ENCODE data around the gene THOC6. TPM values are rescaled to one million over a fixed set of nuclear protein-coding genes. Genes with fewer than 3 reads are reported as not detected.

The THOC6 gene
- polyA plus RNA-seq, 2 of the 4 experiments (the other 2 are of a cell fraction): 32.5 to 53.2 TPM

DNA sequence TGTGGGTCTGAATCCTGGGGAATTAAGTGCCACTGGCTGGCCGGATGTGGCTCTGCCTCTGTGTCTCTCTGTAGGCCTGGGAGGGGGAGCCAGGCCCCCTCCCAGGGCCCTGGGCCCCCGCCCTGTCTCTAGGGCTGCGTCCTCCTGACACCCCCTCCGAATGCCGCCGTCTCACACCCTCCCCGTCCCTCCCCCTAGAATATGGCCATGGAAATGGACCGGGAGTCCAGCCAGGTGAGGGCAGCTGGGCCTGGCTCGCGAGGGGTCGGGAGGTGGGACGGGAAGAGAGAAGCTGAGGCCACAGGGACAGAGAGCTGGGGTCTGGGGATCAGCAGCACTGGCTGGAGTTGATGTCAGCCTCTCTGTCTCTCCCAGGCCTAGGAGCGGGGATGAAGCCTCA is 27.5 kb upstream of the THOC6 start:
- DNase-seq (ENCODE audit: low read depth in 1 of 2, low spot score in 1 of 2) (no peak), ATAC-seq (no peak), FAIRE-seq (no peak)
- TF ChIP-seq RNF2 (IDR thresholded peaks at IDR 0.05; ENCODE audit: borderline replicate concordance, low read depth) (no peak), CBX8 (IDR thresholded peaks at IDR 0.05) (no peak), MYC (IDR thresholded peaks at IDR 0.05; ENCODE audit: borderline replicate concordance, low read length) (no peak), RAD21 (conservative IDR thresholded peaks at IDR 0.05 in 1 of 2, IDR thresholded peaks at IDR 0.05 in 1 of 2) (no peak), CBX2 (IDR thresholded peaks at IDR 0.05; ENCODE audit: borderline replicate concordance, low read depth) (no peak), NFE2L2 (conservative IDR thresholded peaks at IDR 0.05; ENCODE audit: low read length) (no peak)
- 96% methylated on average over 4 of the region's 13 CpGs for WGBS (ENCODE audit: missing lambda C conversion rate)
- H3K9me3 ChIP-seq: no peaks in the 10 kb centered on the region
- H3K4me2 ChIP-seq: no peak overlapping the region
- H3K27ac ChIP-seq: no peak overlapping the region
- H3K4me1 ChIP-seq: peaks cover 7% of the 10 kb centered on the region; the same call in 2 of the 3 replicates
- ChIA-PET CTCF (interaction anchor here (0.7 to 1.8 kb wide), 5 partner anchors 12 to 91 kb away, joined by 3 to 5 read pairs (median 4); no protein-coding TSS in a partner anchor), POLR2A (no interaction called here)
- no peak overlapping the region for H3K4me3 ChIP-seq

DNA sequence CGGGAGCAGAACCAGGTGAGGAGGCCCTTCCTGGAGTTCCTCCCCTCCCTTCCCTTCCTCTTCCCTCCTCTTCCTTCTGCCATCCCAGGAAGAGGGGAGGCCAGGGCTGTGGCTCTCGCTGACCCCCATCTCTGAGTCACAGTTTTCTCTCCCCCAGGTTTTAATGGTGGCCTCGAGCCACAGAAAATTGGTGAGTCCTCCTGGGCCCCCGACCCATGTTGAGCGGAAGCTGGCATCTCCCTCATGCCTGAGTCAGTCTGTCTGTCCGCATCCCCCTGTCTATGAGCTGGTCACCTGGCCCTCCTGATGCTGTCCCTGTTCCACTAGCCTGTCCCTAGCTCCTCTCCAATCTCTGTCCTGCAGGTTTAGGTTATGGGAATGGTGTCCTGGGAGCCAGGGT is 23.9 kb upstream of the THOC6 start:
- WGBS (ENCODE audit: missing lambda C conversion rate): 76% methylated on average over 6 of the region's 6 CpGs
- ChIA-PET CTCF (interaction anchor here (1.0 to 14.8 kb wide), 6 partner anchors 8 to 81 kb away, joined by 3 to 214 read pairs (median 6); partner anchors contain the start of genes CLDN6, HCFC1R1, PKMYT1 and THOC6), POLR2A (interaction anchor here (9.6 kb wide), 1 partner anchor 22 kb away, joined by 107 read pairs; the partner anchor contains the start of genes HCFC1R1, THOC6 and TNFRSF12A)
- Histone ChIP-seq H3K9me3 (no peaks in the 10 kb centered on the region), H3K4me1 (peaks cover 8% of the 10 kb centered on the region; the same call in 2 of the 3 replicates), H3K4me3 (no peak overlapping the region), H3K4me2 (no peak overlapping the region), H3K27ac (no peak overlapping the region)
- ATAC-seq (no peak), DNase-seq (ENCODE audit: low read depth in 1 of 2, low spot score in 1 of 2) (no peak), FAIRE-seq (no peak)
- no peak for TF ChIP-seq KDM1A (IDR thresholded peaks at IDR 0.05; ENCODE audit: low read depth)
- TF ChIP-seq, protein P1, sequence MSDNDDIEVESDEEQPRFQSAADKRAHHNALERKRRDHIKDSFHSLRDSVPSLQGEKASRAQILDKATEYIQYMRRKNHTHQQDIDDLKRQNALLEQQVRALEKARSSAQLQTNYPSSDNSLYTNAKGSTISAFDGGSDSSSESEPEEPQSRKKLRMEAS (IDR thresholded peaks at IDR 0.05): no peak
- TF ChIP-seq FOSL2 (IDR thresholded peaks at IDR 0.05): no peak
- no peak for TF ChIP-seq FOSL2 (CRISPR knock-in tag; IDR thresholded peaks at IDR 0.05)
- TF ChIP-seq, protein P2, sequence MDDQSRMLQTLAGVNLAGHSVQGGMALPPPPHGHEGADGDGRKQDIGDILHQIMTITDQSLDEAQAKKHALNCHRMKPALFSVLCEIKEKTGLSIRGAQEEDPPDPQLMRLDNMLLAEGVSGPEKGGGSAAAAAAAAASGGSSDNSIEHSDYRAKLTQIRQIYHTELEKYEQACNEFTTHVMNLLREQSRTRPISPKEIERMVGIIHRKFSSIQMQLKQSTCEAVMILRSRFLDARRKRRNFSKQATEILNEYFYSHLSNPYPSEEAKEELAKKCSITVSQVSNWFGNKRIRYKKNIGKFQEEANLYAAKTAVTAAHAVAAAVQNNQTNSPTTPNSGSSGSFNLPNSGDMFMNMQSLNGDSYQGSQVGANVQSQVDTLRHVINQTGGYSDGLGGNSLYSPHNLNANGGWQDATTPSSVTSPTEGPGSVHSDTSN (IDR thresholded peaks at IDR 0.05): no peak
- TF ChIP-seq ESRRA (IDR thresholded peaks at IDR 0.05; ENCODE audit: borderline replicate concordance, low read length): no peak
- TF ChIP-seq HOXB5 (CRISPR knock-in tag; IDR thresholded peaks at IDR 0.05): no peak

DNA sequence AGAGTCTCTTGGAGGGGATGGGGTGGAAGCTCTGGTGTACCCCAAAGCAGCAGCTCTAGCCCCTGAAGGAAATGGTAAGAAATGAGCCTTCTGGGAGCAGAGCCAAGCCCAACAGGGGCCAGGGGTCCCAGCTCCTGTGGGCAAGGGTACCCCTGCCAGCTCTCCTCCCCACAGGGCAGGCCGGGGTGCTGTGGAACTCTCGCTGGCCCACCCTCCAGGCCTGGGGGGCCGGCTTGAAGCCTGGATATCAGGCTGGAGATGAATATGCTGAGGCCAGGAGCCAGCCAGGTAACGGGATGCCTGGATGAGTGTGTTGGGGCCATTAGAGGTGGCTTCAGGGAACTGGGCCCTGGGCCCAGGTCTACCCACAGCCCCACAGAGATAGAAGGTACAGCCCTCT is 23.3 kb upstream of the THOC6 start:
- no peak for TF ChIP-seq RCOR1 (IDR thresholded peaks at IDR 0.05; ENCODE audit: low read depth, low read length)
- TF ChIP-seq NPAS2 (CRISPR knock-in tag; IDR thresholded peaks at IDR 0.05; ENCODE audit: borderline replicate concordance): no peak
- TF ChIP-seq ZFP36 (IDR thresholded peaks at IDR 0.05; ENCODE audit: borderline replicate concordance, partially characterized antibody): no peak
- TF ChIP-seq JUN (IDR thresholded peaks at IDR 0.05): no peak
- no peak for TF ChIP-seq POLR2A (IDR thresholded peaks at IDR 0.05; ENCODE audit: low read length)
- TF ChIP-seq FOSB (CRISPR knock-in tag; IDR thresholded peaks at IDR 0.05): no peak
- no peak for TF ChIP-seq MAZ (IDR thresholded peaks at IDR 0.05; ENCODE audit: borderline replicate concordance, low read depth, low read length)
- no peak for TF ChIP-seq RNF2 (IDR thresholded peaks at IDR 0.05; ENCODE audit: borderline replicate concordance, low read depth)
- POLR2A ChIA-PET: interaction anchor here (0.5 to 9.6 kb wide), 2 partner anchors 21 to 161 kb away, joined by 6 to 107 read pairs; partner anchors contain the start of genes HCFC1R1, THOC6 and TNFRSF12A
- Histone ChIP-seq H3K27ac (no peak overlapping the region), H3K4me1 (peaks cover 10% of the 10 kb centered on the region; the same call in 2 of the 3 replicates), H3K4me3 (no peak overlapping the region), H3K4me2 (no peak overlapping the region), H3K9me3 (no peaks in the 10 kb centered on the region)
- DNase-seq (ENCODE audit: low read depth in 1 of 2, low spot score in 1 of 2) (no peak), FAIRE-seq (no peak), ATAC-seq (no peak)
- CTCF ChIA-PET: interaction anchor here (0.7 to 14.8 kb wide), 10 partner anchors 9 to 81 kb away, joined by 3 to 214 read pairs (median 4); partner anchors contain the start of genes CLDN6, HCFC1R1, PKMYT1 and THOC6
- WGBS (ENCODE audit: missing lambda C conversion rate): 75% methylated on average over 2 of the region's 4 CpGs

DNA sequence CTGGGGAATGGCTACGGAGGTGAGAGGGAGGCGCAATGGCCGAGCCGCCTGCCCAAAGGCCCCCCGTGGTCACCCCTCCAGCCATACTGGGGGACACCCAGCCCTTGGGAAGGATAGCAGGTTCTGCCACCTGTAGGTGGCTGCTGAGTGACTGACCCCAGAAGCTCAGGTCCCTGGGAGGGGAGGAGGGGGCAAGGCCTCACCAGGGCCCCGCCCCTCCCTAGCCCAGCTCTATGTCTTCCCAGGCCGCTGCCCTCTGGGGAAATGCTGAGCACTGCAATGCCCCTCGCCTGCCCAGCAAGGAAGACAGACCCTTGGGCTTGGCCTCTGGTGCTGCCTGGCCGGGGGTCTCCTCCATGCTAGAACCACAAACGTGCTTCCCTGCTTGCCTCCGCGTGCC is 22.5 kb upstream of the THOC6 start:
- FAIRE-seq: no peak
- no peak for TF ChIP-seq MYC (IDR thresholded peaks at IDR 0.05; ENCODE audit: borderline replicate concordance, low read length)
- TF ChIP-seq HEYL (CRISPR knock-in tag; IDR thresholded peaks at IDR 0.05): no peak
- TF ChIP-seq JUNB (IDR thresholded peaks at IDR 0.05): no peak
- no peak for TF ChIP-seq POLR2AphosphoS2 (conservative IDR thresholded peaks at IDR 0.05; ENCODE audit: low read length)
- TF ChIP-seq HOXB5 (CRISPR knock-in tag; IDR thresholded peaks at IDR 0.05): no peak
- TF ChIP-seq, protein P3, sequence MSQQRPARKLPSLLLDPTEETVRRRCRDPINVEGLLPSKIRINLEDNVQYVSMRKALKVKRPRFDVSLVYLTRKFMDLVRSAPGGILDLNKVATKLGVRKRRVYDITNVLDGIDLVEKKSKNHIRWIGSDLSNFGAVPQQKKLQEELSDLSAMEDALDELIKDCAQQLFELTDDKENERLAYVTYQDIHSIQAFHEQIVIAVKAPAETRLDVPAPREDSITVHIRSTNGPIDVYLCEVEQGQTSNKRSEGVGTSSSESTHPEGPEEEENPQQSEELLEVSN (IDR thresholded peaks at IDR 0.05; ENCODE audit: borderline replicate concordance, low read depth): no peak
- TF ChIP-seq, protein P4, sequence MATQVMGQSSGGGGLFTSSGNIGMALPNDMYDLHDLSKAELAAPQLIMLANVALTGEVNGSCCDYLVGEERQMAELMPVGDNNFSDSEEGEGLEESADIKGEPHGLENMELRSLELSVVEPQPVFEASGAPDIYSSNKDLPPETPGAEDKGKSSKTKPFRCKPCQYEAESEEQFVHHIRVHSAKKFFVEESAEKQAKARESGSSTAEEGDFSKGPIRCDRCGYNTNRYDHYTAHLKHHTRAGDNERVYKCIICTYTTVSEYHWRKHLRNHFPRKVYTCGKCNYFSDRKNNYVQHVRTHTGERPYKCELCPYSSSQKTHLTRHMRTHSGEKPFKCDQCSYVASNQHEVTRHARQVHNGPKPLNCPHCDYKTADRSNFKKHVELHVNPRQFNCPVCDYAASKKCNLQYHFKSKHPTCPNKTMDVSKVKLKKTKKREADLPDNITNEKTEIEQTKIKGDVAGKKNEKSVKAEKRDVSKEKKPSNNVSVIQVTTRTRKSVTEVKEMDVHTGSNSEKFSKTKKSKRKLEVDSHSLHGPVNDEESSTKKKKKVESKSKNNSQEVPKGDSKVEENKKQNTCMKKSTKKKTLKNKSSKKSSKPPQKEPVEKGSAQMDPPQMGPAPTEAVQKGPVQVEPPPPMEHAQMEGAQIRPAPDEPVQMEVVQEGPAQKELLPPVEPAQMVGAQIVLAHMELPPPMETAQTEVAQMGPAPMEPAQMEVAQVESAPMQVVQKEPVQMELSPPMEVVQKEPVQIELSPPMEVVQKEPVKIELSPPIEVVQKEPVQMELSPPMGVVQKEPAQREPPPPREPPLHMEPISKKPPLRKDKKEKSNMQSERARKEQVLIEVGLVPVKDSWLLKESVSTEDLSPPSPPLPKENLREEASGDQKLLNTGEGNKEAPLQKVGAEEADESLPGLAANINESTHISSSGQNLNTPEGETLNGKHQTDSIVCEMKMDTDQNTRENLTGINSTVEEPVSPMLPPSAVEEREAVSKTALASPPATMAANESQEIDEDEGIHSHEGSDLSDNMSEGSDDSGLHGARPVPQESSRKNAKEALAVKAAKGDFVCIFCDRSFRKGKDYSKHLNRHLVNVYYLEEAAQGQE (IDR thresholded peaks at IDR 0.05): no peak

More for the DNA sequence above, 22.5 kb upstream of the THOC6 start:
- Histone ChIP-seq H3K4me2 (no peak overlapping the region), H3K4me3 (no peak overlapping the region), H3K4me1 (peaks cover 15% of the 10 kb centered on the region; the same call in 2 of the 3 replicates), H3K9me3 (no peaks in the 10 kb centered on the region), H3K27ac (no peak overlapping the region)
- 85% methylated on average over 10 of the region's 12 CpGs for WGBS (ENCODE audit: missing lambda C conversion rate)
- no peak for DNase-seq (ENCODE audit: low read depth in 1 of 2, low spot score in 1 of 2)
- ChIA-PET POLR2A (interaction anchor here (9.6 kb wide), 1 partner anchor 20 kb away, joined by 107 read pairs; the partner anchor contains the start of genes HCFC1R1, THOC6 and TNFRSF12A), CTCF (interaction anchor here (0.9 to 14.8 kb wide), 9 partner anchors 9 to 57 kb away, joined by 3 to 214 read pairs (median 4); partner anchors contain the start of genes CLDN6, HCFC1R1, PKMYT1 and THOC6)
- no peak for ATAC-seq
